Tibial nerve (tissue), 3 donors: ENCODE results near the gene SPATA24.

Source experiments
- CTCF ChIP-seq, 5 experiments: fragments of 200-600 bp in 3 of 5; fragments of 450-650 bp in 2 of 5; sonication (generic) in 3 of 5; IDR thresholded peaks; one replicate each; pipeline ENCODE4 v1.5.1; 2016 to 2019; ENCODE audit warnings: antibody characterized with exemption in 5 of 5, mild to moderate bottlenecking in 3 of 5, moderate library complexity in 2 of 5
- POLR2A ChIP-seq, 2 donors: fragments of 450-650 bp; IDR thresholded peaks; one replicate each; pipeline ENCODE4 v1.6.1; 2017; ENCODE audit warnings: antibody characterized with exemption in 2 of 2, mild to moderate bottlenecking in 2 of 2, moderate library complexity in 2 of 2

DNA sequence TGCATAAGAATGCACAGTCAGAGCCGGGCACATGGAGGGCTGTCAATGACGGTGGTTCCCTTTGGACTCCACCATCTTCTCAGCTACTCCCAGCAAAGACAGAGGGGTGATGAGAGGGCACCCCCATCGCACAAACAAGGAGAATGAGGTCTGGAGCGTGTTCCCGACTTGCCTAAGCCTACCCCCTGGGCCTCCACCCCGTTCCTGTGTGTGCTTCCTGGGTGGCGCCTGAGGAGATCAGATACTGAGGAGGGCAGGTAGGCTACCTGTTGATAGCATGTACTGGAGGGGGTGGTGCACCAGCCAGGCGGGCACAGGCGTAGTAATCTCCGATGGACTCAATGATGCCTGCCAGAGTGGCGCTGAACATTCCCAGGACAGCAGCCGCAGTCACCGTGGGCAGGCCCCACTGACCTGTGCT, 24.9 kb downstream of the SPATA24 start:
- TF ChIP-seq POLR2A (IDR thresholded peaks at IDR 0.05), result no peak
- TF ChIP-seq CTCF (IDR thresholded peaks at IDR 0.05), result no peak
